ENCODE measurements around the gene CYP4A22.
"Not testable (repeated sequence)": the region's sequence is repeated elsewhere in the genome, so short reads cannot be mapped to it uniquely, and the experiment has no call there.

DNA sequence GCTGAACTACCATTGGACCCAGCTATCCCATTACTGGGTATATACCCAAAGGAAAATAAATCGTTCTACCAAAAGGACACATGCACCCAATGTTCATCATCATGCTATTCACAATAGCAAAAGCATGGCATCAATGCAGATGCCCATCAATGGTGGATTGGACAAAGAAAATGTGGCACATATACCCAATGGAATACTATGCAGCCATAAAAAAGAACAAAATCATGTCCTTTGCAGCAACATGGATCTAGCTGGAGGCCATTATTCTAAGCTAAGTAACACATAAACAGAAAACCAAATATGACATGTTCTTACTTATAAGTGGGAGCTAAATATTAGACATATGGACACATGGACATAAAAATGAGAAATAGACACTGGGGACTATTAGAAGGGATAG is 16.2 kb upstream of the CYP4A22 start:
- TF ChIP-seq POLR2A, POLR2AphosphoS5 (IDR thresholded peaks at IDR 0.05): not testable (repeated sequence)
- TF ChIP-seq, protein P1, sequence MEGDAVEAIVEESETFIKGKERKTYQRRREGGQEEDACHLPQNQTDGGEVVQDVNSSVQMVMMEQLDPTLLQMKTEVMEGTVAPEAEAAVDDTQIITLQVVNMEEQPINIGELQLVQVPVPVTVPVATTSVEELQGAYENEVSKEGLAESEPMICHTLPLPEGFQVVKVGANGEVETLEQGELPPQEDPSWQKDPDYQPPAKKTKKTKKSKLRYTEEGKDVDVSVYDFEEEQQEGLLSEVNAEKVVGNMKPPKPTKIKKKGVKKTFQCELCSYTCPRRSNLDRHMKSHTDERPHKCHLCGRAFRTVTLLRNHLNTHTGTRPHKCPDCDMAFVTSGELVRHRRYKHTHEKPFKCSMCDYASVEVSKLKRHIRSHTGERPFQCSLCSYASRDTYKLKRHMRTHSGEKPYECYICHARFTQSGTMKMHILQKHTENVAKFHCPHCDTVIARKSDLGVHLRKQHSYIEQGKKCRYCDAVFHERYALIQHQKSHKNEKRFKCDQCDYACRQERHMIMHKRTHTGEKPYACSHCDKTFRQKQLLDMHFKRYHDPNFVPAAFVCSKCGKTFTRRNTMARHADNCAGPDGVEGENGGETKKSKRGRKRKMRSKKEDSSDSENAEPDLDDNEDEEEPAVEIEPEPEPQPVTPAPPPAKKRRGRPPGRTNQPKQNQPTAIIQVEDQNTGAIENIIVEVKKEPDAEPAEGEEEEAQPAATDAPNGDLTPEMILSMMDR (IDR thresholded peaks at IDR 0.05) = not testable (repeated sequence)
